RWPE2 (cell line): ENCODE results near the gene ID3.

Experiments
- ATAC-seq: fragments of 200-7000 bp; cut with Tn5 transposase; 3 replicates; pipeline ENCODE4 v1.9.1; 2021; ENCODE audit warnings: low read depth
- DNase-seq: peaks from one replicate; pipeline ENCODE4 v3.0.0-alpha.2; 2020; ENCODE audit warnings: low spot score
- H3K27ac ChIP-seq: fragments of 450-650 bp; 2 replicates; pipeline ENCODE4 v1.5.1; 2017; ENCODE audit warnings: mild to moderate bottlenecking; ENCODE audit not compliant: poor library complexity, severe bottlenecking
- H3K27me3 ChIP-seq: fragments of 250-450 bp; sonication (Bioruptor Pico); 2 replicates; pipeline ENCODE4 v1.5.1; 2021; ENCODE audit warnings: mild to moderate bottlenecking, moderate library complexity; ENCODE audit not compliant: insufficient read depth, poor library complexity, severe bottlenecking
- H3K36me3 ChIP-seq: fragments of 250-450 bp; sonication (Bioruptor Pico); 2 replicates; pipeline ENCODE4 v1.5.1; 2020; ENCODE audit warnings: low read depth, mild to moderate bottlenecking, moderate library complexity
- H3K4me1 ChIP-seq: fragments of 250-450 bp; sonication (Bioruptor Pico); 2 replicates; pipeline ENCODE4 v1.5.1; 2021; ENCODE audit warnings: mild to moderate bottlenecking, moderate library complexity; ENCODE audit not compliant: insufficient read depth, poor library complexity, severe bottlenecking
- H3K4me3 ChIP-seq: fragments of 250-450 bp; sonication (Bioruptor Pico); 2 replicates; pipeline ENCODE4 v1.5.1; 2021; ENCODE audit warnings: mild to moderate bottlenecking, moderate library complexity; ENCODE audit not compliant: severe bottlenecking
- H3K9me3 ChIP-seq: fragments of 250-450 bp; sonication (Bioruptor Pico); 2 replicates; pipeline ENCODE4 v1.5.1; 2021; ENCODE audit warnings: mild to moderate bottlenecking, moderate library complexity; ENCODE audit not compliant: severe bottlenecking
- CTCF ChIP-seq: fragments of 450-650 bp; IDR thresholded peaks from one replicate; pipeline ENCODE4 v1.5.1; 2017; ENCODE audit warnings: mild to moderate bottlenecking, moderate library complexity; ENCODE audit not compliant: poor library complexity, severe bottlenecking

ID3 gene

GRCh38 chr1:23566304-23566703 lies 7.0 kb upstream of the ID3 start:
- TF ChIP-seq CTCF, result no peak
- Histone ChIP-seq H3K4me1 (peaks cover 3% of the 10 kb centered on the region), H3K36me3 (no peaks in the 10 kb centered on the region), H3K27me3 (no peaks in the 10 kb centered on the region), H3K9me3 (no peaks in the 10 kb centered on the region), H3K4me3 (no peak overlapping the region), H3K27ac (no peak overlapping the region)
- DNase-seq, result no peak
- no peak for ATAC-seq

GRCh38 chr1:23565776-23566175 lies 6.5 kb upstream of the ID3 start:
- Histone ChIP-seq H3K9me3 (no peaks in the 10 kb centered on the region), H3K36me3 (no peaks in the 10 kb centered on the region), H3K27ac (no peak overlapping the region), H3K4me1 (peaks cover 3% of the 10 kb centered on the region), H3K4me3 (no peak overlapping the region), H3K27me3 (no peaks in the 10 kb centered on the region)
- DNase-seq (no peak), ATAC-seq (no peak)
- no peak for TF ChIP-seq CTCF

- Histone ChIP-seq H3K9me3 (no peaks in the 10 kb centered on the region), H3K27ac (no peak overlapping the region), H3K4me1 (peaks cover 7% of the 10 kb centered on the region), H3K27me3 (no peaks in the 10 kb centered on the region), H3K36me3 (no peaks in the 10 kb centered on the region), H3K4me3 (no peak overlapping the region)
- TF ChIP-seq CTCF, result no peak
- DNase-seq (no peak), ATAC-seq (no peak)
These were observed 5.3 kb upstream of the ID3 start for GRCh38 chr1:23564529-23565122.

GRCh38 chr1:23563755-23564374 lies 4.6 kb upstream of the ID3 start:
- no peak for TF ChIP-seq CTCF
- no peak overlapping the region for H3K27ac ChIP-seq

GRCh38 chr1:23563003-23563402 lies 3.7 kb upstream of the ID3 start:
- Histone ChIP-seq H3K27ac (peak overlapping the region; percentile 48), H3K4me1 (peaks cover 7% of the 10 kb centered on the region), H3K36me3 (no peaks in the 10 kb centered on the region; the same call in 1 of the 2 replicates), H3K27me3 (no peaks in the 10 kb centered on the region), H3K9me3 (no peaks in the 10 kb centered on the region), H3K4me3 (no peak overlapping the region)
- no peak for TF ChIP-seq CTCF
- ATAC-seq (no peak), DNase-seq (no peak)

More at GRCh38 chr1:23563755-23564374, 4.6 kb upstream of the ID3 start:
- H3K9me3 ChIP-seq, result no peaks in the 10 kb centered on the region
- H3K36me3 ChIP-seq, result no peaks in the 10 kb centered on the region
- no peak for DNase-seq
- no peaks in the 10 kb centered on the region for H3K27me3 ChIP-seq
- no peak for ATAC-seq
- peaks cover 7% of the 10 kb centered on the region for H3K4me1 ChIP-seq
- H3K4me3 ChIP-seq, result no peak overlapping the region
